ENCODE results near the gene GALP. TPM values are rescaled to one million over a fixed set of nuclear protein-coding genes. Genes with fewer than 3 reads are reported as not detected.
"Not testable (repeated sequence)": the region's sequence is repeated elsewhere in the genome, so short reads cannot be mapped to it uniquely, and the experiment has no call there.

The GALP gene
- not detected for total RNA-seq

DNA sequence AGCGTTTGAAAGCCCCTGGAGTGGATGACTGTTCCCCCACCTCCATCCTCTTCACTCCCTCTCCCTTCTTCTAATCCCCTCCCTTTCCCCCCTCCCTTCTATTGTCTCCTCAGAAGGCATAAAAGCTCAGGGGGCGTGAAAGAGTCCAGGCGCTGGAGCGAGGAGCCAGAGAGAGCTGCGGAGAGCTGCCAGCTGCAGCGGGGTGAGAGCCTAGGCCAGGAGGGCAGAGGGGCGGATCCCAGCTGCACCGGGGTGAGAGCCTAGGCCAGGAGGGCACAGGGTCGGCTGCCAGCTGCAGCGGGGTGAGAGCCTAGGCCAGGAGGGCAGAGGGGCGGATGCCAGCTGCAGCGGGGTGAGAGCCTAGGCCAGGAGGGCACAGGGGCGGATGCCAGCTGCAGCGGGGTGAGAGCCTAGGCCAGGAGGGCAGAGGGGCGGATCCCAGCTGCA lies at the start of gene GALP:
TSS of gene GALP (plus strand) at position 148 of the 447 bp plus-strand sequence. CDS start 1,101 bp downstream, outside the sequence.
- H3K36me3 Mint-ChIP-seq (ENCODE audit: low read depth); DNase-seq; H3K4me3 Mint-ChIP-seq; H3K4me1 Mint-ChIP-seq (ENCODE audit: low read depth); H3K27me3 Mint-ChIP-seq (ENCODE audit: low read depth); H3K9me3 Mint-ChIP-seq; intact Hi-C loops (cut with micrococcal nuclease); H3K27ac Mint-ChIP-seq: not testable (repeated sequence)
- CTCF ChIA-PET = interaction anchor here (0.6 to 0.8 kb wide), 2 partner anchors 35 to 474 kb away, joined by 3 read pairs; no protein-coding TSS in a partner anchor

DNA sequence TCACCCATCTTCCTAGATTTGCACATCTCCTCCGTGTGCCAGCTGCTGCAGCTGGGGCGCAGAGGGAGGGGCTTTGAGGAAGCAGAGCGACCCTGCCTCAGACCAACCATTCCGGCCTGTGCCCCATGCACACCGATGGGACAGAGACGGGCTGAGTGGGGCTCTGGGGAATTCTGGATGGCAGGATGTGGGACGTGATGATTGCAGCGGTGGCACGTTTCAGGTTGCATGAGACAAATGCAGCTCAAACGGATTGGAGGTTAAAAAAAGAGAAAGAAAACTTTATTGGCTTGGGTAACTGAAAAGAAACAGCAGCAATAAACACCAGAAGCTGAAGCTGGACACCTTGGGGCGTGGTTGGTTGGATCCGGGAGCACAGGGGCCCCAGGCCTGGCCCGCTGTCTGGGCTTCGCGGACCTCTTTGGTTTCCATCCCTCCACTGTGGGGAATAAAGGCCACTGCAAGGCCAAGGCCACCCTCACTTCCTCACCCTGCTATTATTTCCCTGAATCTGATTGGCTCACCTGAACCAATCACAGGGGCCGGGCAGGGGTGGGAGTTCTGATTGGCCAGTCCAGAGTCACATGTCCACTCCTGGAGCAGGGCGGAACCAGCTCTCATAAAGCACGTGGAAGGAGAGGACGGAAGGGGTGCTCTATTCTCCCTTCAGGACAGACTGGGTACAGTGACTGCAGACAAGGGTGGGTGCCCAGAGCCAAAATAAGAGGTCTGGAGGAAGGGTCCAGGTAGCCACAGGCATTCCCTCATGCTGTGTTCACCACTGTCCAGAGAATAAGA lies 48.6 kb upstream of the GALP start:
- Mint-ChIP-seq H3K9me3 (no peaks in the 10 kb centered on the region), H3K36me3 (ENCODE audit: low read depth) (no peaks in the 10 kb centered on the region), H3K4me3 (no peak overlapping the region), H3K4me1 (ENCODE audit: low read depth) (peaks cover 20% of the 10 kb centered on the region), H3K27me3 (ENCODE audit: low read depth) (no peaks in the 10 kb centered on the region), H3K27ac (no peak overlapping the region)
- no peak for DNase-seq
- intact Hi-C loops (cut with micrococcal nuclease) = no loop called here
- CTCF ChIA-PET = no interaction called here

DNA sequence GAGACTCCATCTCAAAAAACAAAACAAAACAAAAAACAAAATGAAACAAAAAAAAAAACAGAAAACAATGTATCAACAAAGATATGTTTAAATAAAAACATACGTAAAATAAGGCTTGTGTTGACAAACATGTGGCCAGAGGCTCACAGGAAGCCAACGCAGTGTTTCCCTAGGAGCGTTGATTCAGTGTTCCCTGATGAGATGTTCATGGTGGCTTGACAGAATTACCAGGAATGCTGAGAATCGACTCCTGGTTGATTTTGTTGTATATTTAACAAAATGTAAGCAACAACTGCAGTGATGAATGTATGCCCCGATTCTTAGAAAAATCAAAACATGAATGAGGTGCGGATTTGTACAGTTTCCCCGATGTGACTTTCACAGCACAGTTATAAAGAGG lies 45.8 kb upstream of the GALP start:
- CTCF ChIA-PET = no interaction called here
- H3K27me3 Mint-ChIP-seq (ENCODE audit: low read depth) = no peaks in the 10 kb centered on the region
- H3K27ac Mint-ChIP-seq = no peak overlapping the region
- no peaks in the 10 kb centered on the region for H3K9me3 Mint-ChIP-seq
- no peak overlapping the region for H3K4me3 Mint-ChIP-seq
- peaks cover 6% of the 10 kb centered on the region for H3K4me1 Mint-ChIP-seq (ENCODE audit: low read depth)
- intact Hi-C loops (cut with micrococcal nuclease) = no loop called here
- DNase-seq = no peak
- no peaks in the 10 kb centered on the region for H3K36me3 Mint-ChIP-seq (ENCODE audit: low read depth)

DNA sequence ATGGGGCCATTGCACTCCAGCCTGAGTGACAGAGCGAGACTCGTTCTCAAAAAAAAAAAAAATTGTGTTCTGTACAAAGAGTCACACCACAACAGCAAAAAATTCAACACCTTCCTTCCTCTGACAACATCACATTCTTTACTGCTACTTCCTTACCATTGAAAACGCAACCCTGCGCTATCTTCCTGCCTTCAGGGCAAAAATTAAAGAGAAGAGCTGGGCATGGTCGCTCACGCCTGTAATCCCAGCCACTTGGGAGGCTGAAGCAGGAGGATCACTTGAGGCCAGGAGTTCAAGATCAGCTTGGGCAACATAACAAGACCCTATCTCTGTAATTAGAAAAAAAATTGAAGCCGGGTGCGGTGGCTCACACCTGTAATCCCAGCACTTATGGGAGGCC lies 44.2 kb upstream of the GALP start:
- CTCF ChIA-PET = no interaction called here
- intact Hi-C loops (cut with micrococcal nuclease) = no loop called here
- H3K36me3 Mint-ChIP-seq (ENCODE audit: low read depth) = no peaks in the 10 kb centered on the region
- H3K9me3 Mint-ChIP-seq = no peaks in the 10 kb centered on the region
- H3K27ac Mint-ChIP-seq = no peak overlapping the region
- H3K4me3 Mint-ChIP-seq = no peak overlapping the region
- no peaks in the 10 kb centered on the region for H3K4me1 Mint-ChIP-seq (ENCODE audit: low read depth)
- H3K27me3 Mint-ChIP-seq (ENCODE audit: low read depth) = no peaks in the 10 kb centered on the region
- no peak for DNase-seq

GRCh38 chr19:56132316-56132822 lies 43.4 kb upstream of the GALP start:
- DNase-seq = no peak
- Mint-ChIP-seq H3K27me3 (ENCODE audit: low read depth) (no peaks in the 10 kb centered on the region), H3K9me3 (no peaks in the 10 kb centered on the region), H3K27ac (peak overlapping the region; percentile 4), H3K4me1 (ENCODE audit: low read depth) (no peaks in the 10 kb centered on the region), H3K4me3 (no peak overlapping the region), H3K36me3 (ENCODE audit: low read depth) (no peaks in the 10 kb centered on the region)
- CTCF ChIA-PET = no interaction called here
- intact Hi-C loops (cut with micrococcal nuclease) = no loop called here

DNA sequence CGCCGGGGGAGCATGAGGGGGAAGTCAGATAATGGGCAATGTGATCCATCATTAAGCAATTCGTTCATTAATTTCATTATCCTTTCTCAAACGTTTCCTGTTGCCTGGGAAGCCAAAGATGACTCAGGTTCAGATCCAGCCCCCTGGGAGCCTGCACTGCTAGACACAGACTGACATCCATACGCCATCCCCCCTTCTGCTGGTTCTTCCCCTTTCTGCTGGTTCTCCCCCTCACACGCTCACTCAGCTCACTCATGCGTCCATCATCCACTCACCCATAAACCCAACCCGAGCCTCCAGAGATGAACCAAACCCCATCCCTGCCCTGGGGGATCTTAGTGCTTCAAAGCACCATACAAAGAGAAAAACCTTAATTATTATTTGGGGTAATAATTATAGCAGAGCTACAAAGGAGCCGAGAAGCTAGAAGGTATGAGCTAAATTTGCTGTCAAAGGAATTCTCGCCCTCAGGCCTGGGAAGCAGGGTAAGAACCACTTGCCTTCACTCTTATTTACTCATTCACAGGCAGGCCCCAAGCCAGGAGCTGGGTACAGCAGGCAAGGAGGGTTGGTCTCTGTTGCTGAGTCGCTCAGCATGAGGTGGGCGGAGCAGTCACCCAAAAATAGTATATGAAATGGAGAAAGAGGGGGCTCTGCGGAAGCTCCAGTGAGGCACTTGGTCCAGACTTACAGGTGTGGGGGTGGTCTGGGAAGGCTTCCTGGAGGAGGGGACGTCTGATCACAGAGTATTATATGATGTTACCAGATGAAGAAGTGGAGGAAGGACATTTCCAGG lies 41.8 kb upstream of the GALP start:
- no peak for DNase-seq
- no peaks in the 10 kb centered on the region for H3K9me3 Mint-ChIP-seq
- H3K4me1 Mint-ChIP-seq (ENCODE audit: low read depth) = peaks cover under 1% of the 10 kb centered on the region
- CTCF ChIA-PET = interaction anchor here (1.1 to 1.2 kb wide), 2 partner anchors 12 to 19 kb away, joined by 3 read pairs; no protein-coding TSS in a partner anchor
- no peak overlapping the region for H3K27ac Mint-ChIP-seq
- H3K36me3 Mint-ChIP-seq (ENCODE audit: low read depth) = no peaks in the 10 kb centered on the region
- intact Hi-C loops (cut with micrococcal nuclease) = no loop called here
- no peak overlapping the region for H3K4me3 Mint-ChIP-seq
- H3K27me3 Mint-ChIP-seq (ENCODE audit: low read depth) = no peaks in the 10 kb centered on the region

DNA sequence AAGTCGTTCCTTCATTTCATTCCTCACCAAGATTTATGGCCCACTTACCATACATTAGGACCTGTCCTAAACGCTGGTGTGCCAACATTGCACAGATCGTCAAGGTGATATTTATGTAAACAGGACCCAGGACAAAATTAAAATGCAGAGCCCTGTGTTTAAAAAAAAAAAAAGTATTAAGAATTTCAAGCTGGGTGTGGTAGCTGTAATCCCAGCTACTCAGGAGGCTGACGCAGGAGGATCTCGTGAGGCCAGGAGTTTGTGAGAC lies 41.2 kb upstream of the GALP start:
- H3K27me3 Mint-ChIP-seq (ENCODE audit: low read depth) = no peaks in the 10 kb centered on the region
- intact Hi-C loops (cut with micrococcal nuclease) = no loop called here
- CTCF ChIA-PET = interaction anchor here (1.1 to 1.2 kb wide), 2 partner anchors 13 to 18 kb away, joined by 3 read pairs; no protein-coding TSS in a partner anchor
- H3K4me1 Mint-ChIP-seq (ENCODE audit: low read depth) = peaks cover 3% of the 10 kb centered on the region
- DNase-seq = no peak
- no peak overlapping the region for H3K4me3 Mint-ChIP-seq
- no peak overlapping the region for H3K27ac Mint-ChIP-seq
- no peaks in the 10 kb centered on the region for H3K36me3 Mint-ChIP-seq (ENCODE audit: low read depth)
- no peaks in the 10 kb centered on the region for H3K9me3 Mint-ChIP-seq

DNA sequence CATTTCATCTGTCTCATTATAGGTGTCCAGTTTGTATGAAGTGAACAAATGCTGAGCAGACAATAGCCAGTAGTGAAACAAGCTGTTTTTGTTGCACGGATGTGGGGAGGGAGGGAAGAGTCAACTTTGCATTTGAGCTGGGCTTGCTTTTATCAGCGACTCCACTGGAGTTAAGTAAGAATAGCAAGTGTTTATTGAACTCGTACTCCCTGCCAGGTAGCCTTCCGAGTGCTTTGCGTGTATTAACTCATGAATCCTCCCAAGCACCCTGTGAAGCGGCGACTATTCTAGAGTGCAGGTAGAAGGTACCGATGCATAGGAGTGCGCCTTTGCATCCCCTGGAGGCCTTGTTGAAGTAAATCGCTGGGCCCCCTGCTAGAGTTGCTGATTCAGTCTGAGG lies 39.4 kb upstream of the GALP start:
- peaks cover 12% of the 10 kb centered on the region for H3K4me1 Mint-ChIP-seq (ENCODE audit: low read depth)
- no peaks in the 10 kb centered on the region for H3K9me3 Mint-ChIP-seq
- H3K27ac Mint-ChIP-seq = no peak overlapping the region
- CTCF ChIA-PET = interaction anchor here (1.6 kb wide), 1 partner anchor 19 kb away, joined by 4 read pairs; no protein-coding TSS in a partner anchor
- intact Hi-C loops (cut with micrococcal nuclease) = no loop called here
- no peak for DNase-seq
- peaks cover 1% of the 10 kb centered on the region for H3K36me3 Mint-ChIP-seq (ENCODE audit: low read depth)
- H3K4me3 Mint-ChIP-seq = no peak overlapping the region
- H3K27me3 Mint-ChIP-seq (ENCODE audit: low read depth) = no peaks in the 10 kb centered on the region

DNA sequence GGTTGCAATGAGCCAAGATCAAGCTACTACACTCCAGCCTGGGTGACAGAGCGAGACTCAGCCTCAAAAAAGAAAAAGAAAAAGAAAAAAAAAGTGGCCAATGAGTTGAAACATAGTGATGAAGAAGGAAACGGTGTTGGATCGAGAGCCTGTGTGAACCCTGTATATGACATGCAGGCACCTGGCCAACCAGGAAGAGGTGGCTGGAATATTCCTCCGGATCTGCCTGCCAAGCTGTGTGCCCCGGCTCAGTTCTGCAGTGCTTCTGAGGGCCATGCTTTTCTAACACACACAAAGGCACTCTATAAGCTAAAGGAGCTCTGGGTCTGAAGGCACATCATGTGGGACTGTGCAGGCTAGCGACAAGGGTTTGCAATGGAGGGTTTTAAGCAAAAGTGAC lies 38.4 kb upstream of the GALP start:
- H3K4me1 Mint-ChIP-seq (ENCODE audit: low read depth) = peaks cover 19% of the 10 kb centered on the region
- no peaks in the 10 kb centered on the region for H3K9me3 Mint-ChIP-seq
- intact Hi-C loops (cut with micrococcal nuclease) = no loop called here
- H3K36me3 Mint-ChIP-seq (ENCODE audit: low read depth) = peaks cover 1% of the 10 kb centered on the region
- DNase-seq = no peak
- CTCF ChIA-PET = interaction anchor here (0.5 to 0.6 kb wide), 2 partner anchors 71 to 1272 kb away, joined by 3 read pairs; no protein-coding TSS in a partner anchor
- no peak overlapping the region for H3K4me3 Mint-ChIP-seq
- no peaks in the 10 kb centered on the region for H3K27me3 Mint-ChIP-seq (ENCODE audit: low read depth)
- no peak overlapping the region for H3K27ac Mint-ChIP-seq

DNA sequence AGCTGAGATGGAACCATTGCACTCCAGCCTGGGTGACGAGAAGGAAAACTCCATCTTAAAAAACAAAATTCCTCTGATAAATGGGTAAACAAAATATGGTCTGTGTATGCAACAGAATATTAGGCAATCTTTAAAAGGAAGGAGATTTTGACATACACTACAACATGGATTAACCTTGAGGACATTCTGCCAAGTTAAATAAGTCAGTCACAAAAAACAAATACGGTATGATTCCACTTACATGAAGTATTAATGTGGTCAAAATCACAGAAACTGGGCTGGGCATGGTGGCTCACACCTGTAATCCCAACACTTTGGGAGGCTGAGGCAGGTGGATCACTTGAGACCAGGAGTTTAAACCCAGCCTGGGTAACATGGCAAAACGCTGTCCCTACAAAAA lies 37.7 kb upstream of the GALP start:
- H3K9me3 Mint-ChIP-seq = no peaks in the 10 kb centered on the region
- DNase-seq = no peak
- H3K36me3 Mint-ChIP-seq (ENCODE audit: low read depth) = peaks cover 1% of the 10 kb centered on the region
- CTCF ChIA-PET = no interaction called here
- H3K4me1 Mint-ChIP-seq (ENCODE audit: low read depth) = peaks cover 25% of the 10 kb centered on the region
- no peaks in the 10 kb centered on the region for H3K27me3 Mint-ChIP-seq (ENCODE audit: low read depth)
- intact Hi-C loops (cut with micrococcal nuclease) = no loop called here
- no peak overlapping the region for H3K27ac Mint-ChIP-seq
- no peak overlapping the region for H3K4me3 Mint-ChIP-seq

GRCh38 chr19:56139847-56140582 lies 35.8 kb upstream of the GALP start:
- Mint-ChIP-seq H3K27me3 (ENCODE audit: low read depth) (no peaks in the 10 kb centered on the region), H3K4me3 (peak overlapping the region; percentile 97), H3K4me1 (ENCODE audit: low read depth) (peaks cover 35% of the 10 kb centered on the region), H3K36me3 (ENCODE audit: low read depth) (peaks cover 1% of the 10 kb centered on the region), H3K9me3 (no peaks in the 10 kb centered on the region), H3K27ac (peak overlapping the region; percentile 95)
- CTCF ChIA-PET = no interaction called here
- intact Hi-C loops (cut with micrococcal nuclease) = loop anchor here (1.0 to 2.0 kb wide), 4 partner anchors 19 to 485 kb away; partner anchors contain the start of genes U2AF2, ZNF787 and ZSCAN5A
- peak; percentile 17 for DNase-seq
